Endothelial cell of umbilical vein (primary cell): Measurements from ENCODE around the gene CGRRF1. TPM values are rescaled to one million over a fixed set of nuclear protein-coding genes. Genes with fewer than 3 reads are reported as not detected.

ENCODE experiments used
- BruUV-seq: library from RNA; stranded (reverse); fragments of 400-500 nt; replicated peaks from 2 replicates; lab custom pipeline; 2021; lab: Mats Ljungman, UMichigan
- CTCF ChIA-PET: fragments of 300-600, 350-600 bp; sonication (Branson Sonifier 250); formaldehyde crosslinking; loops from one replicate; lab custom pipeline; 2021; ENCODE audit warnings: antibody characterized with exemption, inconsistent platforms; lab: Charles Lee
- POLR2A ChIA-PET: fragments of 300-600, 350-600 bp; sonication (Branson Sonifier 250); formaldehyde crosslinking; loops from one replicate; lab custom pipeline; 2021; ENCODE audit warnings: antibody characterized with exemption, inconsistent platforms; lab: Charles Lee
- DNase-seq: peaks from one replicate; pipeline ENCODE4 v3.0.0-alpha.2; 2011; ENCODE audit warnings: low read depth, low spot score
- FAIRE-seq: peaks from 2 replicates; lab custom pipeline; 2011; peaks lifted over from hg19 to GRCh38; lab: Jason Lieb, UNC
- H2AFZ ChIP-seq: 2 replicates; pipeline ENCODE4 v1.6.0; 2012; ENCODE audit warnings: low read depth, low read length, control low read depth, inconsistent platforms
- H3K27ac ChIP-seq: 2 replicates; pipeline ENCODE4 v1.5.1; 2011; ENCODE audit warnings: low read depth, mild to moderate bottlenecking, control low read depth, low read length, moderate library complexity; ENCODE audit not compliant: insufficient read depth
- H3K27me3 ChIP-seq, 2 experiments: 2 replicates each; pipeline versions ENCODE4 v1.6.0 to v1.6.1; 2011; ENCODE audit warnings: low read length in 2 of 2, mixed read lengths in 1 of 2; ENCODE audit not compliant: control insufficient read depth in 2 of 2, insufficient read depth in 2 of 2
- H3K36me3 ChIP-seq, 2 experiments: 2 replicates in 1 of 2; 3 replicates in 1 of 2; pipeline ENCODE4 v1.5.1; 2011; ENCODE audit warnings: low read length in 2 of 2, mild to moderate bottlenecking in 1 of 2, moderate library complexity in 1 of 2; ENCODE audit not compliant: control insufficient read depth in 2 of 2, insufficient read depth in 2 of 2; ENCODE audit errors: extremely low read depth in 1 of 2
- H3K4me1 ChIP-seq: 3 replicates; pipeline ENCODE4 v1.5.1; 2011; ENCODE audit warnings: mild to moderate bottlenecking, low read length; ENCODE audit not compliant: control insufficient read depth, insufficient read depth; ENCODE audit errors: extremely low read depth
- H3K4me2 ChIP-seq: 2 replicates; pipeline ENCODE4 v1.6.1; 2011; ENCODE audit warnings: low read length, control low read depth, mixed read lengths; ENCODE audit not compliant: insufficient read depth
- H3K4me3 ChIP-seq, 3 experiments: fragments of 200-600 bp in 1 of 3; sonication (generic), shearing (Covaris generic) in 1 of 3; replicated peaks in 1 of 3; 2 replicates each; pipeline ENCODE4 v1.5.1; 2011 to 2016; ENCODE audit warnings: control low read depth in 3 of 3, low read length in 3 of 3, mild to moderate bottlenecking in 2 of 3, inconsistent platforms in 1 of 3, low read depth in 1 of 3, moderate library complexity in 1 of 3; ENCODE audit not compliant: insufficient read depth in 1 of 3
- H3K79me2 ChIP-seq: 2 replicates; pipeline ENCODE4 v1.6.0; 2012; ENCODE audit warnings: low read length, inconsistent platforms; ENCODE audit not compliant: control insufficient read depth, insufficient read depth
- H3K9ac ChIP-seq: replicated peaks from 2 replicates; pipeline ENCODE3; 2011; ENCODE audit warnings: low read length, control low read depth; ENCODE audit not compliant: insufficient read depth; ENCODE audit errors: extremely low read depth
- H3K9me1 ChIP-seq: replicated peaks from 3 replicates; pipeline ENCODE4 v1.6.0; 2011; ENCODE audit warnings: mild to moderate bottlenecking, low read length; ENCODE audit not compliant: control insufficient read depth, insufficient read depth; ENCODE audit errors: extremely low read depth
- H3K9me3 ChIP-seq: replicated peaks from 2 replicates; pipeline ENCODE4 v1.5.1; 2012; ENCODE audit warnings: low read length, inconsistent platforms; ENCODE audit not compliant: control insufficient read depth, insufficient read depth
- H4K20me1 ChIP-seq: replicated peaks from 2 replicates; pipeline ENCODE3; 2011; ENCODE audit warnings: mild to moderate bottlenecking, low read length; ENCODE audit not compliant: control insufficient read depth, insufficient read depth; ENCODE audit errors: extremely low read depth
- CTCF ChIP-seq, 2 donors: IDR thresholded peaks; 1 replicate in 1 of 2; 2 replicates in 1 of 2; pipeline ENCODE4 v1.5.1; 2011; ENCODE audit warnings: low read length in 2 of 2, mild to moderate bottlenecking in 2 of 2, moderate library complexity in 2 of 2, control low read depth in 1 of 2, inconsistent platforms in 1 of 2, low read depth in 1 of 2; ENCODE audit not compliant: insufficient read depth in 1 of 2; ENCODE audit errors: extremely low read depth in 1 of 2
- FOS ChIP-seq: IDR thresholded peaks from 2 replicates; pipeline ENCODE4 v1.6.1; 2011; ENCODE audit warnings: mild to moderate bottlenecking, low read length, moderate library complexity, borderline replicate concordance; ENCODE audit not compliant: insufficient read depth
- GATA2 ChIP-seq: IDR thresholded peaks from 2 replicates; pipeline ENCODE4 v1.7.0; 2011; ENCODE audit warnings: low read depth, mild to moderate bottlenecking, moderate library complexity, mixed read lengths, low read length; ENCODE audit not compliant: insufficient read length, insufficient read depth
- JUN ChIP-seq: IDR thresholded peaks from 2 replicates; pipeline ENCODE4 v1.6.1; 2011; ENCODE audit warnings: borderline replicate concordance, low read depth; ENCODE audit not compliant: insufficient read length, insufficient read depth
- MAX ChIP-seq: IDR thresholded peaks from 2 replicates; pipeline ENCODE4 v1.6.1; 2011; ENCODE audit not compliant: insufficient read depth, insufficient read length
- MYC ChIP-seq: IDR thresholded peaks from one replicate; pipeline ENCODE4 v1.6.1; 2011; ENCODE audit warnings: mild to moderate bottlenecking, low read depth, low read length
- POLR2A ChIP-seq: IDR thresholded peaks from 2 replicates; pipeline ENCODE4 v1.6.1; 2012; ENCODE audit warnings: low read depth, mild to moderate bottlenecking, control low read depth, low read length
- dilution Hi-C: fragments of 300-500 bp; cut with MboI; formaldehyde crosslinking; loops from one replicate; pipeline ENCODE4 v1.15.0; 2019; ENCODE audit warnings: low sequenced_read_pairs; ENCODE audit not compliant: extremely low pct_ligation_motif_present
- intact Hi-C: fragments of 100-400 bp; cut with micrococcal nuclease; formaldehyde crosslinking; loops from one replicate; pipeline ENCODE4 v1.10.0; 2022
- polyA plus RNA-seq, 4 experiments: library from polyadenylated mRNA; depleted of rRNA in 3 of 4; stranded (reverse) in 3 of 4; unstranded in 1 of 4; fragments of >200 nt; gene quantifications; 2 replicates each; pipeline versions ENCODE4 v1.2.1 to v1.2.3, GENCODE V29; 2011 to 2012; ENCODE audit warnings: missing spikeins in 1 of 4
- total RNA-seq: library from RNA; stranded (reverse); gene quantifications from 2 replicates; pipeline ENCODE4 v1.2.3, GENCODE V29; 2021

CGRRF1 gene
- total and polyA plus RNA-seq, 2 donors (not counting 3 experiments of a cell fraction or from before 2014, with no cell fraction given), result 6.6 to 15.7 TPM

- Histone ChIP-seq H3K79me2 (no peaks in the 10 kb centered on the region), H3K4me3 (no peak overlapping the region), H3K27me3 (peaks cover 0 to 8% of the 10 kb centered on the region in 2 experiments), H3K9me3 (no peaks in the 10 kb centered on the region), H4K20me1 (no peaks in the 10 kb centered on the region), H3K4me1 (no peaks in the 10 kb centered on the region), H3K9me1 (no peaks in the 10 kb centered on the region), H3K4me2 (no peak overlapping the region), H3K27ac (no peak overlapping the region), H3K36me3 (no peaks in the 10 kb centered on the region), H2AFZ (peak overlapping the region; percentile 64), H3K9ac (no peak overlapping the region)
- POLR2A ChIA-PET, result no interaction called here
- CTCF ChIA-PET, result interaction anchor here (0.7 to 2.6 kb wide), 5 partner anchors 16 to 1114 kb away, joined by 3 to 14 read pairs (median 5); no protein-coding TSS in a partner anchor
- intact Hi-C loops, result loop anchor here (10.0 kb wide), 1 partner anchor 1181 kb away; no protein-coding TSS in a partner anchor
- no TSS peak for BruUV-seq
- TF ChIP-seq CTCF (IDR thresholded peaks at IDR 0.05; ENCODE audit: extremely low read depth in 1 of 2, insufficient read depth in 1 of 2, low read depth in 1 of 2, low read length in 2 of 2) (peak; percentile 39 to 43), GATA2 (no peak)
- peak; percentile 79 for FAIRE-seq
- DNase-seq, result peak; percentile 37
- dilution Hi-C loops, result no loop called here
Observed at GRCh38 chr14:54503486-54503885, 6.2 kb upstream of the CGRRF1 start.

- Histone ChIP-seq H3K27ac (no peak overlapping the region), H3K4me1 (peaks cover 9% of the 10 kb centered on the region), H3K36me3 (no peaks in the 10 kb centered on the region), H3K4me3 (no peak overlapping the region), H3K9ac (no peak overlapping the region), H4K20me1 (no peaks in the 10 kb centered on the region), H3K27me3 (no peaks in the 10 kb centered on the region), H3K79me2 (peaks cover 41% of the 10 kb centered on the region), H3K4me2 (no peak overlapping the region), H3K9me1 (no peaks in the 10 kb centered on the region), H2AFZ (no peak overlapping the region), H3K9me3 (no peaks in the 10 kb centered on the region)
- no peak for TF ChIP-seq MAX
- TF ChIP-seq GATA2, result no peak
- no peak for TF ChIP-seq JUN
- TF ChIP-seq POLR2A, result no peak
- no peak for TF ChIP-seq FOS
- TF ChIP-seq MYC, result no peak
- no peak for FAIRE-seq
- ChIA-PET CTCF (interaction anchor here (0.7 to 1.2 kb wide), 3 partner anchors 19 to 146 kb away, joined by 3 to 4 read pairs (median 3); no protein-coding TSS in a partner anchor), POLR2A (no interaction called here)
- dilution Hi-C loops (no loop called here), intact Hi-C loops (no loop called here)
- DNase-seq, result peak; percentile 7
- BruUV-seq, result no TSS peak
Observed at GRCh38 chr14:54512393-54512792, 2.7 kb downstream of the CGRRF1 start.
